GM19328 (cell line): ENCODE data around the gene ZNF217.
"Not testable (repeated sequence)": the region's sequence is repeated elsewhere in the genome, so short reads cannot be mapped to it uniquely, and the experiment has no call there.

ENCODE experiments used
- ATAC-seq: cut with Tn5 transposase; IDR thresholded peaks from one replicate; pipeline ENCODE4 v1.9.1; 2021; ENCODE audit warnings: mild to moderate bottlenecking, moderate library complexity; ENCODE audit not compliant: unreplicated experiment

ZNF217 gene

GRCh38 chr20:53598140-53599043 is 4.8 kb upstream of the ZNF217 start:
- no peak for ATAC-seq

GRCh38 chr20:53597521-53598120 is 4.0 kb upstream of the ZNF217 start:
- ATAC-seq: no peak

- ATAC-seq: no peak
Measured at GRCh38 chr20:53597030-53597482, 3.4 kb upstream of the ZNF217 start.

GRCh38 chr20:53596189-53597001 is 2.8 kb upstream of the ZNF217 start:
- ATAC-seq: not testable (repeated sequence)

GRCh38 chr20:53595742-53596141 is 2.1 kb upstream of the ZNF217 start:
- not testable (repeated sequence) for ATAC-seq

GRCh38 chr20:53595018-53595378 is 1.4 kb upstream of the ZNF217 start:
- no peak for ATAC-seq

- peak; percentile 59 for ATAC-seq
Measured at GRCh38 chr20:53594068-53595017, 704 bp upstream of the ZNF217 start.

GRCh38 chr20:53592992-53593465 is 610 bp downstream of the ZNF217 start:
- ATAC-seq: no peak

- not testable (repeated sequence) for ATAC-seq
Measured at GRCh38 chr20:53592454-53592991, 1.1 kb downstream of the ZNF217 start.

GRCh38 chr20:53591941-53592441 is 1.6 kb downstream of the ZNF217 start:
- ATAC-seq: not testable (repeated sequence)

GRCh38 chr20:53591206-53591741 is 2.4 kb downstream of the ZNF217 start:
- ATAC-seq: not testable (repeated sequence)

GRCh38 chr20:53590608-53591007 is 3.0 kb downstream of the ZNF217 start:
- not testable (repeated sequence) for ATAC-seq

- not testable (repeated sequence) for ATAC-seq
Measured at GRCh38 chr20:53590122-53590521, 3.5 kb downstream of the ZNF217 start.

- ATAC-seq: not testable (repeated sequence)
Measured at GRCh38 chr20:53589321-53590065, 4.1 kb downstream of the ZNF217 start.

- ATAC-seq: not testable (repeated sequence)
Measured at GRCh38 chr20:53587157-53587703, 6.4 kb downstream of the ZNF217 start.

GRCh38 chr20:53586640-53587039 is 7.0 kb downstream of the ZNF217 start:
- no peak for ATAC-seq

- not testable (repeated sequence) for ATAC-seq
Measured at GRCh38 chr20:53585910-53586309, 7.7 kb downstream of the ZNF217 start.

- ATAC-seq: not testable (repeated sequence)
Measured at GRCh38 chr20:53585004-53585569, 8.6 kb downstream of the ZNF217 start.
